Ramos (cell line): ENCODE results near the gene TGFB2.

Experiments used
- in situ Hi-C: fragments of 300-500 bp; cut with MboI; formaldehyde crosslinking; loops from one replicate; pipeline ENCODE4 v1.14.3; 2022; ENCODE audit warnings: low sequenced_read_pairs; ENCODE audit not compliant: unreplicated experiment

TGFB2 gene

GRCh38 chr1:218476385-218476784 lies 131.2 kb downstream of the TGFB2 start:
- in situ Hi-C loops: no loop called here

DNA sequence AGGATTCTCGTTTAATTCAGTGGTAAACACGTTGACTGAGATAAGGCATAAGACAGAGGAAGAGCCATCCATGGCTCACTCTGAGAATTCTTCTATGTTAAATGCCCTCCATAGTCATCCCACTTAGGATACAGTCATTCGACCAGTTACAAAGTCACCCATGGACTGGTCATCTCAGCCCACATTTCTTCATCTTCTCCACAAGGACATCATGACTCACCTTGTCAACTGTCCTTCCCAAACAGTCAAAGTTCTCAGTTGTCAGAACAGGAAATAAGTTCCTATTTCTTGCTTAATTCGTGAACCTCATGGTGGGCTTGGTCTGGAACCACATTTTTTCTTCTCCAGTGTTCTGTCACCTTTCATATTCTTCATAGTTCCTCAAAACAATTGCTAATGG lies 133.2 kb downstream of the TGFB2 start:
- in situ Hi-C loops: no loop called here

GRCh38 chr1:218479436-218480115 lies 134.4 kb downstream of the TGFB2 start:
- in situ Hi-C loops: no loop called here

GRCh38 chr1:218480137-218480536 lies 135.0 kb downstream of the TGFB2 start:
- in situ Hi-C loops: no loop called here

GRCh38 chr1:218480588-218481099 lies 135.5 kb downstream of the TGFB2 start:
- in situ Hi-C loops: no loop called here

GRCh38 chr1:218481116-218481775 lies 136.1 kb downstream of the TGFB2 start:
- in situ Hi-C loops: no loop called here

GRCh38 chr1:218482683-218483082 lies 137.5 kb downstream of the TGFB2 start:
- in situ Hi-C loops: no loop called here

DNA sequence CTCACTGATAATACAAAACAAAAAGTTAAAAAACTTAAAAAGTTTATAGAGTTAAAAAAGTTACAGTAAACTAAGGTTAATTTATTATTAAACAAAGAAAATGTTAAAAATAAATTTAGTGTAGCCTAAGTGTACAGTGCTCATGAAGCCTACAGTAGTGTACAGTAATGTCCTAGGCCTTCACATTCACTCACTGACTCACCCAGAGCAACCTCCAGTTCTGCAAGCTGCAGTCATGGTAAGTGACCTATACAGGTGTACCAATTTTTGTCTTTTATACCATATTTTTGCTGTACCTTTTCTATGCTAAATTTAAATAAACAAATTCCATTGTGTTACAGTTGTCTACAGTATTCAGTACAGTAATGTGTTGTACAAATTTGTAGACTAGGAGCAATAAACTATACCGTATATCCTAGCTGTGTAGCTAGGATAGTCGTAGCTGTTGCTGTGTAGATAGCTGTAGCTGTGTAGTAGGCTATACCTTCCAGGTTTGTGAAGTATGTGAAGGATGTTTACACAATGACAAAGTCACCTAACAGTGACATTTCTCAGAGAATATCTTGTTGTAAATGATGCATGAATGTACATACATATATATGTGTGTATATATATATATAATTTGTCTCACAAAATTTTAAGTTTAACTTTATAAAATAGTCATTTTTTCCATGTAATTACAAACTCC lies 140.2 kb downstream of the TGFB2 start:
- in situ Hi-C loops: no loop called here

GRCh38 chr1:218488531-218488930 lies 143.4 kb downstream of the TGFB2 start:
- in situ Hi-C loops: no loop called here

DNA sequence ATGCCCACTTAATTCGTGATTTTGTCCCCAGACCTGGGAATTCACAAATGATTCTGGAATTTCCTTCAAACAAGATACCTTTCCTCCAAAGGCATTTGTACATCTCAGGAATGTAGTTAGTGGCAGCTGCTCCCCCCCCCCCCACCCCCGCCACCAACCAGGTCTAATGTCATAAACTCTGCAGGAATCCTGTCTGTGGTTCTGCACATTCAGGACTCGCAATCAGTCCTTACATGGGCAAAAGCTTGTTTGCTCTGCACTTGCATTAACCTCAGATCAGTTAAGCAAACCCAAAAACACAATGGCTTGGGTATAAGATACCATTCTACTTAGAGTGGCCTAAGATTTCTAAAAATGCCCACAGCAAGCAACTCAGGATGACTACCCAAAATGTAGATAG lies 143.8 kb downstream of the TGFB2 start:
- in situ Hi-C loops: no loop called here

- in situ Hi-C loops: no loop called here
Measured at GRCh38 chr1:218490406-218490922, 145.3 kb downstream of the TGFB2 start.

- in situ Hi-C loops: no loop called here
Measured at GRCh38 chr1:218492874-218493273, 147.7 kb downstream of the TGFB2 start.

DNA sequence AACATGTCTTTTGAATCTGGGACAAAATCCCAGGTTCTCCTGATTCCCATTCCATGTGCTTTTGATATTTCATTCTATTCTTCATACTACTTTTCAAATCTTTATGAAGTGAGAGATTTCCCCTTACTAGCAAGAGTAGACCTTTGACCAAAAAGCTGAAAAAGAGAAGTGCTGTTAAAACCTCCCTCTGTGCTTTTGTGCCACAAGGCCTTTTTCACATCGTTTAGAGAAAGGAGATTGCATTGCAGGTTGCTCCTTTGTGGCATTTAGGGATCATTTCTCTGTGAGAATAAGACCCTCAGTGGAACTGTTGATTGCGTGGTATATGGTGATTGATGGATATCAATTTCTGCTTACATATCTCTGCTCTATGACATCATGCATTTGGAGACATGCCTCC lies 148.8 kb downstream of the TGFB2 start:
- in situ Hi-C loops: no loop called here
